HUES64 (cell line): Measurements from ENCODE around the gene CBFA2T3.

Experiments
- H3K27ac ChIP-seq: 2 replicates; pipeline ENCODE4 v1.7.0; 2013; ENCODE audit warnings: low read depth, low read length, inconsistent platforms
- H3K27me3 ChIP-seq: 2 replicates; pipeline ENCODE4 v1.6.1; 2013; ENCODE audit warnings: mild to moderate bottlenecking, low read length; ENCODE audit not compliant: insufficient read depth
- H3K36me3 ChIP-seq: 2 replicates; pipeline ENCODE4 v1.6.1; 2013; ENCODE audit warnings: mild to moderate bottlenecking, low read length; ENCODE audit not compliant: insufficient read depth
- H3K4me1 ChIP-seq: 2 replicates; pipeline ENCODE4 v1.6.1; 2013; ENCODE audit warnings: mild to moderate bottlenecking, low read length, moderate library complexity; ENCODE audit not compliant: insufficient read depth
- H3K4me3 ChIP-seq: 2 replicates; pipeline ENCODE4 v1.5.1; 2013; ENCODE audit warnings: mild to moderate bottlenecking, low read length, moderate library complexity
- H3K9ac ChIP-seq: 2 replicates; pipeline ENCODE4 v1.6.1; 2013; ENCODE audit warnings: mild to moderate bottlenecking, low read depth, low read length
- H3K9me3 ChIP-seq: 2 replicates; pipeline ENCODE4 v1.6.1; 2013; ENCODE audit warnings: low read depth, low read length; ENCODE audit not compliant: insufficient read depth
- WGBS: fragments of 150-250, 120-280 bp; methylation state at CpG from one replicate; pipeline ENCODE4 v1.1.7; 2013; ENCODE audit warnings: missing lambda C conversion rate; 5-methylcytosine and 5-hydroxymethylcytosine counted together

Gene CBFA2T3

GRCh38 chr16:88827727-88828126 is 149.3 kb downstream of the CBFA2T3 start:
- Histone ChIP-seq H3K4me3 (no peak overlapping the region), H3K9ac (no peak overlapping the region), H3K36me3 (no peaks in the 10 kb centered on the region), H3K9me3 (no peaks in the 10 kb centered on the region), H3K27ac (no peak overlapping the region), H3K27me3 (no peaks in the 10 kb centered on the region), H3K4me1 (no peaks in the 10 kb centered on the region)
- 95% methylated on average over 21 of the region's 21 CpGs for WGBS

DNA sequence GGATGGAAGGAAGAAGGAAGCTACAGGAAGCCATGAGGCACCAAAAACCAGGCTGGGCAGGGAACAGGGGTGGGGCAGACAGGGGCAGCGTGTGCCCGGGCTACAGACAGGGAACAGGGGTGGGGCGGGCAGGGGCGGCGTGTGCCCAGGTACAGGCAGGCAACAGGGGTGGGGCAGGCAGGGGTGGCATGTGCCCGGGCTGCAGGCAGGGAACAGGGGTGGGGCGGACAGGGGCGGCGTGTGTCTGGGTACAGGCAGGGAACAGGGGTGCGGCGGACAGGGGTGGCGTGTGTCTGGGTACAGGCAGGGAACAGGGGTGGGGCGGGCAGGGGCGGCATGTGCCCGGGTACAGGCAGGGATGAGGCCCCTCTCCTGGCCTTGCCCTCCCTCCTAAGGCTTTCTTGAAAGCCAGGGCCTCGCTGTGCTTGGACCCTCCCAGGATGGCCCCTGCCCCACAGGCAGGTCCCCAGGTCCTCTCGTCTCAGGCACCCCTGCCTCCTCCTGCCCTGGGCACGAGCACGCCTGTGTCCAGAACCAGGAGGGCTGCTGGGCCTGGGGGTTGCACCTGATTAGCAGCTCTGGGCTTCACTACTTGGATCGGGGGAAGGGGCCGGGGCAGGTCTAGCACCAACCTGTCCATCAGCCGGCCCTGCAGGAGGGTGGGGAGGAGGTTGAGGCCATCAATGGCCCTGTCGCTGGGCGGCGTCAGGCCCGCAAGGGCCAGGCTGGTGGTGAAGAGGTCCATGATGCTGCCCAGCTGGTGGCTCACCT is 150.8 kb downstream of the CBFA2T3 start:
- H3K36me3 ChIP-seq, result no peaks in the 10 kb centered on the region

GRCh38 chr16:88825146-88825545 is 151.9 kb downstream of the CBFA2T3 start:
- H3K4me1 ChIP-seq, result no peaks in the 10 kb centered on the region
- H3K4me3 ChIP-seq, result no peak overlapping the region
- WGBS, result 87% methylated on average over 12 of the region's 12 CpGs

More for the DNA sequence above, 150.8 kb downstream of the CBFA2T3 start:
- no peak overlapping the region for H3K4me3 ChIP-seq
- WGBS, result 95% methylated on average over 26 of the region's 26 CpGs
- H3K27ac ChIP-seq, result no peak overlapping the region
- no peaks in the 10 kb centered on the region for H3K4me1 ChIP-seq
- H3K9ac ChIP-seq, result no peak overlapping the region
- H3K9me3 ChIP-seq, result no peaks in the 10 kb centered on the region
- no peaks in the 10 kb centered on the region for H3K27me3 ChIP-seq

More at GRCh38 chr16:88825146-88825545, 151.9 kb downstream of the CBFA2T3 start:
- H3K9ac ChIP-seq, result no peak overlapping the region
- no peaks in the 10 kb centered on the region for H3K27me3 ChIP-seq
- no peaks in the 10 kb centered on the region for H3K9me3 ChIP-seq
- H3K36me3 ChIP-seq, result no peaks in the 10 kb centered on the region
- no peak overlapping the region for H3K27ac ChIP-seq
